Measurements from ENCODE around the gene PCDHAC1.
"Not testable (repeated sequence)": the region's sequence is repeated elsewhere in the genome, so short reads cannot be mapped to it uniquely, and the experiment has no call there.

- TF ChIP-seq CTCF (conservative IDR thresholded peaks at IDR 0.05 in 1 of 2, IDR thresholded peaks at IDR 0.05 in 1 of 2; ENCODE audit: extremely low read depth in 1 of 2, insufficient read depth in 1 of 2, low read depth in 1 of 2, low read length in 2 of 2); EZH2 (IDR thresholded peaks at IDR 0.05; ENCODE audit: borderline replicate concordance, low read length): not testable (repeated sequence)
These were observed 49.4 kb upstream of the PCDHAC1 start for GRCh38 chr5:140876541-140877261.
